NCI-H345 treated with DMSO at 0.1 percent for 48 hours (cell line): ENCODE data around the gene CCDC83.
"Not testable (repeated sequence)": the region's sequence is repeated elsewhere in the genome, so short reads cannot be mapped to it uniquely, and the experiment has no call there.

Experiments
- DNase-seq: peaks from one replicate; lab custom pipeline; 2025; ENCODE audit not compliant: unreplicated experiment; lab: John Stamatoyannopoulos, UW

Gene CCDC83

GRCh38 chr11:85835263-85835662, 19.9 kb upstream of the CCDC83 start:
- no peak for DNase-seq

DNA sequence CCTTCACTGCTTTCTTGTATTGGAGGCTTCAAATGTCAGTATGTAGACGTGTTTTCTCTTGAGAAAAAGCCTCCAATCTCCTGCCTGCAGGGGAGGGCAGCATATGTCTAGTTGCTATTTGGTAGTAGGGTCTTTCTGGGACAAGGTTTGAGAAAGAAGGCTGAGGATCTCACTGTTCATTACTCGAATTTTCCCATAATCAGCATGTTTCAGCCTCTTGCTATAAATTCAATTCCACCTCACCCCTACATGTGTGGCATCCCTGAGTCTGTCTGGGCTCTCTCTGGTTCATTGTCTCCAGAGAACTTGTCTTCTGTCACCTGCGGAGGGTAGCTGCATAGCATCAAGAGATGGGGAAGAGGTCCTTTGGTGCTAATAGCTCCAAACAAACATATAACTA, 19.5 kb upstream of the CCDC83 start:
- DNase-seq: no peak

DNA sequence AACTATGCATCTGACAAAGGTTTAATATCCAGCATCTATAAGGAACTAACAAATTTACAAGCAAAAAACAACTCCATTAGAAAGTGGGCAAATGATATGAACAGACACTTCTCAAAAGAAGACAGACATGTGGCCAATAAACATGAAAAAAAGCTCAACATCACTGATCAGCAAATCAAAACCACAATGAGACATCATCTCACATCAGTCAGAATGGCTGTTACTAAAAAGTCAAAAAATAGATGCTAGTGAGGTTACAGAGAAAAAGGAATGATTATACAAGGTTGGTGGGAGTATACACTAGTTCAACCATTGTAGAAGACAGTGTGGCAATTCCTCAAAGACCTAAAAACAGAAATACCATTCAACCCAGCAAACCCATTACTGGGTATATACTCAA, 14.3 kb upstream of the CCDC83 start:
- DNase-seq: not testable (repeated sequence)

GRCh38 chr11:85843929-85844328, 11.3 kb upstream of the CCDC83 start:
- no peak for DNase-seq

- no peak for DNase-seq
These were observed 10.6 kb upstream of the CCDC83 start for GRCh38 chr11:85844439-85845123.

DNA sequence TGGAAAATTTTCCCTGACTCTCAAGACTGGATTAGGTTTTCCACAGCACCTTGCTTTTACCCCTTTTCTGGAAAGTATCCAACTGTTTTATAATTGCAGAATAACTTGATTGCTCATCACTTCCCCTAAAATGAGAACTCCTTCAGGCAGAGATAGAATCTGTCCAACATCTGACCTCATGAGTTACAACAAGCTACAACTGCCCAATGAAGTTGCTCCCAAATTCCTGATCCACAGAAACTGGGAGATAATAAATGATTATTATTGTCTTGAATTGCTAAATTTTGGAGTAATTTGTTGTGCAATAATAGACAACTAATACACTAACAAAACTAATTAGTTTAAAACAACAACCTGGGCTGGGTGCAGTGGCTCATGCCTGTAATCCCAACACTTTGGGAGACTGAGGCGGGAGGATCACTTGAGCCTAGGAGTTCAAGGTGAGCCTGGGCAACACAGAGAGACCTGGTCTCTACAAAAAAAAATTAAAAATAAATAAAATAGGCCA, 10.0 kb upstream of the CCDC83 start:
- no peak for DNase-seq

- no peak for DNase-seq
These were observed 7.7 kb upstream of the CCDC83 start for GRCh38 chr11:85847436-85847835.

DNA sequence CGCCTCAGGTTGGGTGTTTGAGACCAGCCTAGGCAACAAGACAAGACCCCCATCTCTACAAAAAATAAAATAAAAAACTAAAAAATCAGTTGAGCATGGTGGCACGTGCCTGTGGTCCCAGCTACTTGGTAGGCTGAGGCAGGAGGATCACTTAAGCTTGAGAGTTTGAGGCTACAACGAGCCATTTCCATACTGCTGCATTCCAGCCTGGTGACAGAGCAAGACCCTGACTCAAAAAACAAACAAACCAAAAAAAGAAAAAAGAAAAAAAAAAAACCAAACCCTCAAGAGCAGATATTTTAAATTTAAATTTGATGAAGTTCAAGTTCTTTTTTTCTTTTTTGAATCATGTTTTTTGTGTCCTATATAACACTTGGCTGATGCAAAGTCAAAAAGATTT, 7.2 kb upstream of the CCDC83 start:
- DNase-seq: no peak

DNA sequence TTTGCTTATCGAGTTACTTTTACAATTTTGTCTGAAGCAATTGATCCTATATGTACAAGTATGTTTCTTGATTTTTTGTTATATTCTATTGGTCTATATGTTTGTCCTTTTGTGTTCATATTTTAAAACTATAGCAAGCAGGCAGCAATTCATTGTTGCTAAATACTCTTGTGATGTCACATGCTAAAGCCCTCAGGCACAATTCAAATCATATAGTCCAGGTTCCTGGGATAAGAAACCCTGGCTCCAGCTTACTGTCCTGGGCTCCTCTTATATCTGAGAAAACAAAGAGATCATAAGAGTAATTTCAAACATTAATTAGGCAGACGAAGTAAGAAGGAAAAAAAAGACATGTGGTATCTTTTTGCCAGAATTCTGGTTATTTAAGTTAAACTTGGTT, 6.6 kb upstream of the CCDC83 start:
- DNase-seq: no peak

- DNase-seq: not testable (repeated sequence)
These were observed 2.4 kb upstream of the CCDC83 start for GRCh38 chr11:85852754-85853153.

DNA sequence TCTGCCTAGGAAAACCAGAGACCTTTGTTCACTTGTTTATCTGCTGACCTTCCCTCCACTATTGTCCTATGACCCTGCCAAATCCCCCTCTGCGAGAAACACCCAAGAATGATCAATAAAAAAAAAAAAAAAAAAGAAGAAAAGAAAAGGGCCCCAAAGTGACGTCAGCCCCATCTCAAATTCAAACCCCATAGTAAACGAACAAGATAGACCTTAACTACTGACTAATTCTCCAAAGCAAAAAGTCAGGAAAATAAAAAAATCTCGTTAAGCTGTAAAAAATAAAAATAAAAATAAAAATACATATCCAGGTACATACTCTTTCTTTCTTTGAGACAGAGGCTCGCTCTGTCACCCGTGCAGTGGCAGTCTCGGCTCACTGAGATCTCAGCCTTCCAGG, 1.6 kb upstream of the CCDC83 start:
- DNase-seq: not testable (repeated sequence)

DNA sequence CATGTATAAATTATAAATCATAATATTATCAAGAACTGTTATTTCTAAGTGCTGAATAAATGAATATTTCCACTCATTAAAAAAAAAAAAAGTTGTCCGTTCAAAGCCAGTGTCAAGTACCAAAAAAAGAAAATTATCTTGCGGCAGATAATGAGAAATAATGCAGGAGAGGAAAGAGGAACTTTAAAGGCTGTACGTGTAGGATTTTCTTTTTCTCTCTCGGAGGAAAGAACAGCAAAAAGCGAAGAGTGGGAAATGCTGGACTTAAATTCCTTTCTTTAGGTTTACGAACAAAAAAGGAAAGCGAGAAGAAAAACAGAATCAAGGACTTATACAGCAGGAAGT, 999 bp upstream of the CCDC83 start:
- DNase-seq: no peak

DNA sequence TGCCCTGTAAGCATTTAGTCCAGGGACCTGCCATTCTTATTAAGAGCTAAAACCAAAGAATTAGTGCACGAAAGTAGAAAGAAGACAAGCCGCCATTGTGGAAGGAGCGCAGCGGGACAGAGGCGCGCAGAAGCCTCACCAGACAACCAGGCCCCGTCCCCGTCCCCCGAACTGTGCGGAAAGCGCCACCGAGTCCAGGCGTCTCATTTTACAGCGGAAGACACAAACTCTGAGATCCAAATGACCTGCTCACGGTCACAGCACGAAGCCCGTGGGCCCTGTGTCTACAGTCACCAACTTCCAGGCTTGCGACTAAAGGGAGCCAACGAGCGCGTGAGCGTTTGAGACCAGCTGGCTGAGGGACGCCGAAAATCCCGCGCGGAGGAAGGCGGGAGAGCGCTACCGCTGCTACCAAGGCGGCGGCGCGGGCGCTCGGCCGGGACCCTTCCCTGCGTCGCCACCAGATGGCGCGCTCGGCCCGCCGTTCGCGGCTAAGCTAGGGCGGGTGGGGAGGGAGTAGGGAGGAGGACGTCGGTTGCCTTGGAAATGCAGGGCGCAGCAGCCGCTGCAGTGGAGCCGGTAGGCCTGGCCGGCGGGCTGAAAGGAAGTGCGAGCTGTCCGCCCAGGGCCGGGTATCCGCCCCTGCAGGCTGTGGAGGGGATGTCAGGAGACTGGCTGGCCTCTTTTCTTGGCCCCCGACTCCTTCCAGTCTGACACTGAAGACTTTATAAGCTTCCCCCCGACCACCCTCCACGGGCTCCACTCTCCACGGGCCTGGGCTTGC, 434 bp upstream of the CCDC83 start:
- peak; percentile 80 for DNase-seq

- no peak for DNase-seq
These were observed 1.9 kb downstream of the CCDC83 start for GRCh38 chr11:85857098-85857497.

- DNase-seq: not testable (repeated sequence)
These were observed 4.4 kb downstream of the CCDC83 start for GRCh38 chr11:85859541-85859940.

DNA sequence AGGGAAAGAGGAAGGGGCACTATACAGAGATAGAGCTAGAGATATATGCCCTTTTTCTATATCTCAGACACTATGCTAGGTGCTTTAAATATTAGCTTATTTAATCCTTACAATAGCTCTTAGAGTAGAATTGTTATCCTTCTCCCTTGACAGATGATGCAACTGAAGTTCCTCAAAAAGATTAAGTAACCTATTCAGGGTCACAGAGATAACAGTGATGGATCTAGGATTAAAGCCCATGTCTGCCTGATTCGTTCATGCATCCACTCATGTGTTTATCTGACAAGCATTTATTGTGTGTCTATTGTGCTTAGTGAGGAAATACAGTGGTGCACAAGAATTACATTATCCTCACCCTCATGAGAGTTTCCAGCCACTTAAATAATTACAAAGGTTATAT, 8.7 kb downstream of the CCDC83 start:
- no peak for DNase-seq

DNA sequence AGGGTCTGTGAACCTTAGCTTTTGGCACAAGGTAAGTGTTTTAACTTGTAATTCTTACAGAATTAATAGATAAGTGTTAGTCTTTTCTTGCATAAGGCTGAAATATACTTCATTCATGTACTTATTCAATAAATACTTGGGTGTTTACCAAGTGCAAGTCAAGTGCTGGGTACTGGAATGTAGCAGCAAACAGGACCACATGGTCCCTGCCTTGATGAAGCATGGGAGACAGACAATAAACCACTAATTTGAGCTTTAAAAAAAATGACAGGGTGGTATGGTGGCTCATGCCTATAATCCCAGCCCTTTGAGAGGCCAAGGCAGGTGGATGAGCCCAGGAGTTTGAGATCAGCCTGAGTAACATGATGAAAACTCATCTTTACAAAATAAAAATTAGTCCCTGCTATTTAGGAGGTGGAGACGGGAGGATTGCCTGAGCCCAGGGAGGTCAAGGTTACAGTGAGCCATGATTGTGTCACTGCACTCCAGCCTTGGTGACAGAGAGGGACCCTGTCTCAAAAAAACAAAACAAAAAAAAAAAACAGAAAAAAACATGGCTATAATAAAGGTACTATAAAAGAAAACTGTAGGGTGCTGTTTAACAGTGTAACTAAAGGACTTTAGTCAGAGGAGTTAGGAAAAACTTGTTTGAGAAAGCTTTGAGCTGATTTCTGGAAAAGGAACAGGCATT, 11.1 kb downstream of the CCDC83 start:
- no peak for DNase-seq

- DNase-seq: no peak
These were observed 12.6 kb downstream of the CCDC83 start for GRCh38 chr11:85867751-85868150.

GRCh38 chr11:85869781-85870180, 14.6 kb downstream of the CCDC83 start:
- DNase-seq: no peak

DNA sequence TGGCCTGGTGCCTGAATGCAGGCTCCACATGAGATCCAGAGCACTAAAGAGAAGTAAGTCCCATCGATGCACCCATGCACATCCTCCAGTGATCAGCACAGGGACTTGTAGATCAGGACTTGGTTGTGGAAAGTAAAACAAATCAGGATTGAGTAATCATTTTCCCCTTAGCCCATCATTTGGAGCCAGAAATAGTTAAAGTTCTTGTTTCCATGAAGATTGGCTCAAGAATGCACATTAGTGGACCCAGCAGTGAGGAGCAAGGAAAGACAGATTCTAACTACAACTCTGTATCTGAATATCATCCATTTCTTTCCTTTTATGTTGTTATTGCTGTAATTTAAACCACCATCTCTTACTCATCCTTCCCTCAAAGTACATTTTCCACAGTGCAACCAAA, 19.1 kb downstream of the CCDC83 start:
- no peak for DNase-seq

- DNase-seq: no peak
These were observed 20.3 kb downstream of the CCDC83 start for GRCh38 chr11:85875505-85875904.

GRCh38 chr11:85884581-85885021, 29.4 kb downstream of the CCDC83 start:
- DNase-seq: no peak
